ENCODE measurements around the gene ZPBP2. TPM values are rescaled to one million over a fixed set of nuclear protein-coding genes. Genes with fewer than 3 reads are reported as not detected.

The ZPBP2 gene
- total RNA-seq, 1 donor from 2014 or later: not detected

GRCh38 chr17:39838057-39838456 is 29.9 kb upstream of the ZPBP2 start:
- Mint-ChIP-seq H3K9me3 (ENCODE audit: unreplicated experiment) (peaks cover 27% of the 10 kb centered on the region), H3K4me3 (ENCODE audit: unreplicated experiment) (no peak overlapping the region), H3K4me1 (ENCODE audit: low read depth, unreplicated experiment) (no peaks in the 10 kb centered on the region), H3K27me3 (ENCODE audit: low read depth, unreplicated experiment) (peaks cover 10% of the 10 kb centered on the region), H3K36me3 (ENCODE audit: low read depth, unreplicated experiment) (peaks cover 2% of the 10 kb centered on the region), H3K27ac (ENCODE audit: unreplicated experiment) (no peak overlapping the region)
- FAIRE-seq (no peak), DNase-seq (ENCODE audit: low read depth) (no peak)
- peaks cover 4% of the 10 kb centered on the region for H3K27me3 ChIP-seq (ENCODE audit: insufficient read depth, low read length)
- no peak for TF ChIP-seq EZH2 (IDR thresholded peaks at IDR 0.05; ENCODE audit: insufficient read depth, low read length)
- no peak for TF ChIP-seq CTCF (IDR thresholded peaks at IDR 0.05; ENCODE audit: insufficient read depth, low read depth, low read length)
- H4K20me1 ChIP-seq (ENCODE audit: insufficient read depth, low read length): no peaks in the 10 kb centered on the region
- no peaks in the 10 kb centered on the region for H3K4me1 ChIP-seq (ENCODE audit: insufficient read depth, low read length)
- no peak overlapping the region for H3K4me3 ChIP-seq (ENCODE audit: insufficient read depth, low read depth, low read length)
- no peaks in the 10 kb centered on the region for H3K36me3 ChIP-seq (ENCODE audit: insufficient read depth, low read length)
- H3K4me2 ChIP-seq (ENCODE audit: low read length): no peak overlapping the region
- no peak overlapping the region for H3K27ac ChIP-seq (ENCODE audit: low read depth, low read length)
- H3K9ac ChIP-seq (ENCODE audit: low read length): no peak overlapping the region
- no peak overlapping the region for H2AFZ ChIP-seq (ENCODE audit: low read depth, low read length)
- H3K79me2 ChIP-seq (ENCODE audit: insufficient read depth, low read length): no peaks in the 10 kb centered on the region
- H3K9me3 ChIP-seq (ENCODE audit: insufficient read depth, low read depth, low read length): no peaks in the 10 kb centered on the region

GRCh38 chr17:39838784-39839183 is 29.2 kb upstream of the ZPBP2 start:
- FAIRE-seq: no peak
- no peaks in the 10 kb centered on the region for H3K9me3 ChIP-seq (ENCODE audit: insufficient read depth, low read depth, low read length)

More at GRCh38 chr17:39838784-39839183, 29.2 kb upstream of the ZPBP2 start:
- peaks cover 10% of the 10 kb centered on the region for H3K27me3 Mint-ChIP-seq (ENCODE audit: low read depth, unreplicated experiment)
- Histone ChIP-seq H3K27ac (ENCODE audit: low read depth, low read length) (no peak overlapping the region), H2AFZ (ENCODE audit: low read depth, low read length) (no peak overlapping the region), H3K4me1 (ENCODE audit: insufficient read depth, low read length) (no peaks in the 10 kb centered on the region), H4K20me1 (ENCODE audit: insufficient read depth, low read length) (no peaks in the 10 kb centered on the region), H3K36me3 (ENCODE audit: insufficient read depth, low read length) (no peaks in the 10 kb centered on the region), H3K9ac (ENCODE audit: low read length) (no peak overlapping the region), H3K27me3 (ENCODE audit: insufficient read depth, low read length) (peaks cover 9% of the 10 kb centered on the region), H3K79me2 (ENCODE audit: insufficient read depth, low read length) (no peaks in the 10 kb centered on the region), H3K4me3 (ENCODE audit: insufficient read depth, low read depth, low read length) (no peak overlapping the region), H3K4me2 (ENCODE audit: low read length) (no peak overlapping the region)
- no peaks in the 10 kb centered on the region for H3K4me1 Mint-ChIP-seq (ENCODE audit: low read depth, unreplicated experiment)
- peaks cover 2% of the 10 kb centered on the region for H3K36me3 Mint-ChIP-seq (ENCODE audit: low read depth, unreplicated experiment)
- no peak for TF ChIP-seq CTCF (IDR thresholded peaks at IDR 0.05; ENCODE audit: insufficient read depth, low read depth, low read length)
- TF ChIP-seq EZH2 (IDR thresholded peaks at IDR 0.05; ENCODE audit: insufficient read depth, low read length): no peak
- H3K27ac Mint-ChIP-seq (ENCODE audit: unreplicated experiment): no peak overlapping the region
- no peak overlapping the region for H3K4me3 Mint-ChIP-seq (ENCODE audit: unreplicated experiment)
- H3K9me3 Mint-ChIP-seq (ENCODE audit: unreplicated experiment): peaks cover 24% of the 10 kb centered on the region
- DNase-seq (ENCODE audit: low read depth): no peak
